Keratinocyte (primary cell): Measurements from ENCODE around the gene ANKRD16. TPM values are rescaled to one million over a fixed set of nuclear protein-coding genes. Genes with fewer than 3 reads are reported as not detected.

Experiments
- DNase-seq: peaks from one replicate; pipeline ENCODE4 v3.0.0-alpha.2; 2011; ENCODE audit warnings: low read depth, missing footprints, low spot score
- FAIRE-seq: peaks from 2 replicates; lab custom pipeline; 2011; peaks lifted over from hg19 to GRCh38; lab: Jason Lieb, UNC
- H2AFZ ChIP-seq: 2 replicates; pipeline ENCODE4 v1.6.0; 2012; ENCODE audit warnings: low read length, control low read depth, inconsistent platforms; ENCODE audit not compliant: control insufficient read depth
- H3K27ac ChIP-seq: 2 replicates; pipeline ENCODE4 v1.5.1; 2011; ENCODE audit warnings: low read length; ENCODE audit not compliant: control insufficient read depth, insufficient read depth
- H3K27me3 ChIP-seq: 3 replicates; pipeline ENCODE4 v1.6.0; 2011; ENCODE audit warnings: low read length; ENCODE audit not compliant: control insufficient read depth, insufficient read depth; ENCODE audit errors: extremely low read depth
- H3K36me3 ChIP-seq, 2 experiments: 2 replicates in 1 of 2; 3 replicates in 1 of 2; pipeline ENCODE4 v1.5.1; 2011; ENCODE audit warnings: low read length in 2 of 2, mild to moderate bottlenecking in 1 of 2; ENCODE audit not compliant: control insufficient read depth in 2 of 2, insufficient read depth in 2 of 2; ENCODE audit errors: extremely low read depth in 1 of 2
- H3K4me1 ChIP-seq: 3 replicates; pipeline ENCODE4 v1.5.1; 2011; ENCODE audit warnings: low read length; ENCODE audit not compliant: control insufficient read depth, insufficient read depth; ENCODE audit errors: extremely low read depth
- H3K4me2 ChIP-seq: 3 replicates; pipeline ENCODE4 v1.6.0; 2011; ENCODE audit warnings: low read depth, low read length; ENCODE audit not compliant: control insufficient read depth, insufficient read depth; ENCODE audit errors: extremely low read depth
- H3K4me3 ChIP-seq, 3 experiments: fragments of 200-600 bp in 1 of 3; sonication (generic) in 1 of 3; 2 replicates in 2 of 3; 3 replicates in 1 of 3; pipeline ENCODE4 v1.5.1; 2011 to 2016; ENCODE audit warnings: low read length in 3 of 3, mild to moderate bottlenecking in 3 of 3, control low read depth in 2 of 3, inconsistent platforms in 1 of 3, low read depth in 1 of 3, mixed read lengths in 1 of 3, mixed run types in 1 of 3, moderate library complexity in 1 of 3; ENCODE audit not compliant: control insufficient read depth in 2 of 3, insufficient read depth in 2 of 3; ENCODE audit errors: extremely low read depth in 1 of 3
- H3K79me2 ChIP-seq: 2 replicates; pipeline ENCODE4 v1.6.0; 2012; ENCODE audit warnings: low read length; ENCODE audit not compliant: control insufficient read depth, insufficient read depth
- H3K9ac ChIP-seq: 3 replicates; pipeline ENCODE4 v1.6.0; 2011; ENCODE audit warnings: low read length; ENCODE audit not compliant: control insufficient read depth, insufficient read depth; ENCODE audit errors: extremely low read depth
- H3K9me1 ChIP-seq: 3 replicates; pipeline ENCODE4 v1.6.0; 2011; ENCODE audit warnings: low read length; ENCODE audit not compliant: control insufficient read depth, insufficient read depth; ENCODE audit errors: extremely low read depth
- H3K9me3 ChIP-seq: 2 replicates; pipeline ENCODE4 v1.5.1; 2012; ENCODE audit warnings: low read depth, low read length; ENCODE audit not compliant: control insufficient read depth
- H4K20me1 ChIP-seq: 3 replicates; pipeline ENCODE4 v1.6.0; 2011; ENCODE audit warnings: low read length; ENCODE audit not compliant: control insufficient read depth, insufficient read depth; ENCODE audit errors: extremely low read depth
- CTCF ChIP-seq, 3 experiments: IDR thresholded peaks in 1 of 3; conservative IDR thresholded peaks in 1 of 3; optimal IDR thresholded peaks in 1 of 3; 2 replicates in 2 of 3; 3 replicates in 1 of 3; pipeline versions ENCODE3 to v1.5.1; 2011; ENCODE audit warnings: low read length in 3 of 3, mild to moderate bottlenecking in 3 of 3, moderate library complexity in 2 of 3, control low read depth in 1 of 3, inconsistent platforms in 1 of 3; ENCODE audit not compliant: insufficient read depth in 2 of 3; ENCODE audit errors: extremely low read depth in 1 of 3
- EZH2 ChIP-seq: IDR thresholded peaks from one replicate; pipeline ENCODE4 v1.6.1; 2012; ENCODE audit warnings: inconsistent platforms, mild to moderate bottlenecking, low read length, moderate library complexity
- dilution Hi-C: fragments of 300-500 bp; cut with MboI; formaldehyde crosslinking; loops from one replicate; pipeline ENCODE4 v1.7.0; 2020; ENCODE audit warnings: low sequenced_read_pairs; ENCODE audit not compliant: extremely low pct_ligation_motif_present
- polyA plus RNA-seq, 5 experiments: library from polyadenylated mRNA; depleted of rRNA in 3 of 5; stranded (reverse) in 3 of 5; stranded (forward) in 1 of 5; unstranded in 1 of 5; fragments of >200 nt; gene quantifications; 1 replicate in 1 of 5; 2 replicates in 3 of 5; 3 replicates in 1 of 5; pipeline versions ENCODE4 v1.2.1 to v1.2.3, GENCODE V29; 2011 to 2012; ENCODE audit warnings: missing spikeins in 2 of 5, low read depth in 1 of 5, low replicate concordance in 1 of 5

The ANKRD16 gene
- polyA plus RNA-seq, 1 donor (not counting 4 experiments of a cell fraction or from before 2014, with no cell fraction given) = 6.2 TPM

- no peak for FAIRE-seq
Measured at GRCh38 chr10:5860066-5860465, 29.6 kb downstream of the ANKRD16 start.

GRCh38 chr10:5858811-5859210 lies 30.9 kb downstream of the ANKRD16 start:
- no peaks in the 10 kb centered on the region for H3K36me3 ChIP-seq
- H3K4me3 ChIP-seq = no peak overlapping the region
- TF ChIP-seq EZH2 = no peak
- no peak for TF ChIP-seq CTCF (optimal IDR thresholded peaks at IDR 0.05 in 1 of 3, IDR thresholded peaks at IDR 0.05 in 1 of 3, conservative IDR thresholded peaks at IDR 0.05 in 1 of 3; ENCODE audit: extremely low read depth in 1 of 3, insufficient read depth in 2 of 3, low read length in 3 of 3)
- dilution Hi-C loops = no loop called here
- no peaks in the 10 kb centered on the region for H3K9me3 ChIP-seq
- H3K4me2 ChIP-seq = no peak overlapping the region
- no peaks in the 10 kb centered on the region for H3K4me1 ChIP-seq
- no peaks in the 10 kb centered on the region for H3K79me2 ChIP-seq
- no peaks in the 10 kb centered on the region for H4K20me1 ChIP-seq
- FAIRE-seq = no peak
- H3K9me1 ChIP-seq = no peaks in the 10 kb centered on the region
- H3K9ac ChIP-seq = no peak overlapping the region
- no peak for DNase-seq
- H3K27ac ChIP-seq = no peak overlapping the region
- H2AFZ ChIP-seq = no peak overlapping the region
- H3K27me3 ChIP-seq = peaks cover 6% of the 10 kb centered on the region

More at GRCh38 chr10:5860066-5860465, 29.6 kb downstream of the ANKRD16 start:
- Histone ChIP-seq H3K4me1 (no peaks in the 10 kb centered on the region), H3K79me2 (no peaks in the 10 kb centered on the region), H3K27me3 (peaks cover 6% of the 10 kb centered on the region), H3K4me3 (no peak overlapping the region), H4K20me1 (no peaks in the 10 kb centered on the region), H3K9me3 (no peaks in the 10 kb centered on the region), H3K27ac (no peak overlapping the region), H3K9me1 (no peaks in the 10 kb centered on the region), H3K4me2 (no peak overlapping the region), H3K9ac (no peak overlapping the region), H2AFZ (no peak overlapping the region), H3K36me3 (no peaks in the 10 kb centered on the region)
- dilution Hi-C loops = no loop called here
- no peak for TF ChIP-seq CTCF (optimal IDR thresholded peaks at IDR 0.05 in 1 of 3, IDR thresholded peaks at IDR 0.05 in 1 of 3, conservative IDR thresholded peaks at IDR 0.05 in 1 of 3; ENCODE audit: extremely low read depth in 1 of 3, insufficient read depth in 2 of 3, low read length in 3 of 3)
- no peak for TF ChIP-seq EZH2
- DNase-seq = no peak
